Spleen (tissue), 11 donors: ENCODE data around the gene SNX5. TPM values are rescaled to one million over a fixed set of nuclear protein-coding genes. Genes with fewer than 3 reads are reported as not detected.

Experiments
- DNase-seq: peaks from one replicate; pipeline ENCODE4 v3.0.0-alpha.2; 2020
- H3K27ac ChIP-seq, 8 donors: fragments of 200-600 bp; sonication (generic) in 7 of 8; 1 replicate in 4 of 8; 2 replicates in 4 of 8; pipeline versions ENCODE4 v1.5.0 to v1.8.0; 2016 to 2021; ENCODE audit warnings: inconsistent platforms in 4 of 8, mild to moderate bottlenecking in 4 of 8, moderate library complexity in 1 of 8
- H3K27me3 ChIP-seq, 7 donors: fragments of 200-600 bp; sonication (generic) in 6 of 7; replicated peaks in 1 of 7; 1 replicate in 4 of 7; 2 replicates in 3 of 7; pipeline versions ENCODE4 v1.5.0 to v1.8.0; 2016 to 2021; ENCODE audit warnings: inconsistent platforms in 3 of 7, mild to moderate bottlenecking in 1 of 7
- H3K36me3 ChIP-seq, 6 donors: fragments of 200-600 bp; sonication (generic) in 5 of 6; 1 replicate in 4 of 6; 2 replicates in 2 of 6; pipeline versions ENCODE4 v1.5.0 to v1.8.0; 2016 to 2021; ENCODE audit warnings: inconsistent platforms in 2 of 6
- H3K4me1 ChIP-seq, 6 donors: fragments of 200-600 bp; sonication (generic) in 5 of 6; 1 replicate in 3 of 6; 2 replicates in 3 of 6; pipeline versions ENCODE4 v1.5.0 to v1.8.0; 2016 to 2021; ENCODE audit warnings: inconsistent platforms in 3 of 6
- H3K4me3 ChIP-seq, 8 donors: fragments of 200-600 bp; sonication (generic) in 7 of 8; 1 replicate in 4 of 8; 2 replicates in 4 of 8; pipeline versions ENCODE4 v1.5.0 to v1.8.0; 2016 to 2021; ENCODE audit warnings: inconsistent platforms in 4 of 8, mild to moderate bottlenecking in 4 of 8, moderate library complexity in 2 of 8
- H3K9me3 ChIP-seq, 8 donors: fragments of 200-600 bp; sonication (generic) in 7 of 8; 1 replicate in 4 of 8; 2 replicates in 4 of 8; pipeline versions ENCODE4 v1.5.0 to v1.8.0; 2016 to 2021; ENCODE audit warnings: inconsistent platforms in 4 of 8
- CTCF ChIP-seq, 11 experiments: fragments of 200-600 bp in 7 of 11; fragments of 450-650 bp in 4 of 11; sonication (generic) in 4 of 11; IDR thresholded peaks in 8 of 11; conservative IDR thresholded peaks in 3 of 11; 1 replicate in 7 of 11; 2 replicates in 4 of 11; pipeline versions ENCODE4 v1.4.0 to v1.8.0; 2016 to 2021; ENCODE audit warnings: antibody characterized with exemption in 11 of 11, inconsistent platforms in 4 of 11, mild to moderate bottlenecking in 1 of 11
- POLR2A ChIP-seq, 3 donors: fragments of 450-650 bp; IDR thresholded peaks; one replicate each; pipeline ENCODE4 v1.5.1; 2017; ENCODE audit warnings: antibody characterized with exemption in 3 of 3, mild to moderate bottlenecking in 1 of 3
- POLR2AphosphoS5 ChIP-seq, 3 donors: sonication (generic); formaldehyde crosslinking; IDR thresholded peaks; one replicate each; pipeline ENCODE4 v1.5.1; 2017; ENCODE audit warnings: antibody characterized with exemption in 3 of 3
- WGBS, 5 donors: extraction: QIAGEN DNeasy Blood & Tissue Kit in 3 of 5; methylation state at CpG; one replicate each; pipeline versions ENCODE4 v1.1.5 to v1.1.7; 2013 to 2018; 5-methylcytosine and 5-hydroxymethylcytosine counted together
- intact Hi-C: fragments of 100-400 bp; cut with DNase I; formaldehyde crosslinking; loops from one replicate; pipeline ENCODE4 v1.15.0; 2023; ENCODE audit warnings: low total_unique reads
- polyA plus RNA-seq, 3 donors: library from polyadenylated mRNA; stranded (reverse); fragments of 200-250 nt; gene quantifications; one replicate each; pipeline ENCODE4 v1.2.1, GENCODE V29; 2013
- total RNA-seq, 7 donors: library from RNA; depleted of rRNA in 3 of 7; stranded (reverse); fragments of >200 nt in 3 of 7; fragmentation: NEBNext Ultra II Directional in 4 of 7; extraction: Animal tissue kit (Norgen Biotek cat#: 25700) in 4 of 7; gene quantifications; one replicate each; pipeline versions ENCODE4 v1.1.0 to v1.2.1, GENCODE V29; 2016 to 2021
- donor health status: healthy with polysubstance abuse.
- donor health status: DM: no; HTN: no; CAD: no; lungs with moderate emphysema.
- donor health status: DM: no; HTN: no; CAD: no.
- donor health status: Bipolar disorder and iron deficiency.
- donor health status: healthy.
- donor health status: DM: no; HTN: no; CAD: no.
- donor health status: DM: yes; HTN: yes; CAD: no.

SNX5 gene
- total and polyA plus RNA-seq, 10 donors: 126 to 261 (median 175) TPM

- Histone ChIP-seq H3K4me1 (peaks cover 10 to 54% (median 30%) of the 10 kb centered on the region in 6 donors), H3K9me3 (no peaks in the 10 kb centered on the region), H3K27me3 (no peaks in the 10 kb centered on the region), H3K4me3 (no peak overlapping the region), H3K36me3 (peaks cover 0 to 93% (median 80%) of the 10 kb centered on the region in 6 donors), H3K27ac (no peak overlapping the region)
- whole genome bisulfite sequencing, 5 donors: 86 to 92% (median 89%) methylated on average over 8 of the region's 8 CpGs
- intact Hi-C loops: no loop called here
- TF ChIP-seq CTCF (IDR thresholded peaks at IDR 0.05 in 8 of 11, conservative IDR thresholded peaks at IDR 0.05 in 3 of 11) (no peak), POLR2AphosphoS5 (IDR thresholded peaks at IDR 0.05) (no peak), POLR2A (IDR thresholded peaks at IDR 0.05) (no peak)
- no peak for DNase-seq
Measured at GRCh38 chr20:17952692-17953684, 15.6 kb downstream of the SNX5 start.

GRCh38 chr20:17951323-17951722, 17.3 kb downstream of the SNX5 start:
- Histone ChIP-seq H3K27me3 (no peaks in the 10 kb centered on the region), H3K9me3 (no peaks in the 10 kb centered on the region), H3K36me3 (peaks cover 0 to 100% (median 92%) of the 10 kb centered on the region in 6 donors), H3K27ac (no peak overlapping the region), H3K4me1 (peaks cover 0 to 46% (median 15%) of the 10 kb centered on the region in 6 donors), H3K4me3 (no peak overlapping the region)
- no peak for DNase-seq
- intact Hi-C loops: no loop called here
- 85 to 96% (median 92%) methylated on average over 2 of the region's 2 CpGs for WGBS, 5 donors
- no peak for TF ChIP-seq CTCF (IDR thresholded peaks at IDR 0.05 in 8 of 11, conservative IDR thresholded peaks at IDR 0.05 in 3 of 11)
- TF ChIP-seq POLR2AphosphoS5 (IDR thresholded peaks at IDR 0.05): no peak
- no peak for TF ChIP-seq POLR2A (IDR thresholded peaks at IDR 0.05)

- Histone ChIP-seq H3K9me3 (no peaks in the 10 kb centered on the region), H3K27ac (no peak overlapping the region), H3K4me3 (no peak overlapping the region), H3K4me1 (peaks cover 0 to 42% (median 8%) of the 10 kb centered on the region in 6 donors), H3K27me3 (no peaks in the 10 kb centered on the region), H3K36me3 (peaks cover 0 to 100% (median 95%) of the 10 kb centered on the region in 6 donors)
- DNase-seq: no peak
- intact Hi-C loops: no loop called here
- TF ChIP-seq POLR2A (IDR thresholded peaks at IDR 0.05) (no peak), POLR2AphosphoS5 (IDR thresholded peaks at IDR 0.05) (no peak), CTCF (IDR thresholded peaks at IDR 0.05 in 8 of 11, conservative IDR thresholded peaks at IDR 0.05 in 3 of 11) (no peak)
- WGBS, 5 donors: 72 to 92% (median 83%) methylated on average over 6 of the region's 6 CpGs
Measured at GRCh38 chr20:17950670-17951069, 17.9 kb downstream of the SNX5 start.

- peaks cover 0 to 34% (median 3%) of the 10 kb centered on the region in 6 donors for H3K4me1 ChIP-seq
- no peaks in the 10 kb centered on the region for H3K27me3 ChIP-seq
- intact Hi-C loops: loop anchor here (10.0 kb wide), 1 partner anchor 45 kb away; no protein-coding TSS in a partner anchor
- peaks cover 0 to 100% (median 98%) of the 10 kb centered on the region in 6 donors for H3K36me3 ChIP-seq
- TF ChIP-seq CTCF (IDR thresholded peaks at IDR 0.05 in 8 of 11, conservative IDR thresholded peaks at IDR 0.05 in 3 of 11): no peak
- TF ChIP-seq POLR2AphosphoS5 (IDR thresholded peaks at IDR 0.05): no peak
- TF ChIP-seq POLR2A (IDR thresholded peaks at IDR 0.05): no peak
- 94 to 100% (median 97%) methylated on average over 4 of the region's 4 CpGs for WGBS, 5 donors
- H3K9me3 ChIP-seq: no peaks in the 10 kb centered on the region
- no peak overlapping the region for H3K4me3 ChIP-seq
- no peak overlapping the region for H3K27ac ChIP-seq
- DNase-seq: no peak
Measured at GRCh38 chr20:17949899-17950298, 18.7 kb downstream of the SNX5 start.
